UCSD-AML1 (cell line): ENCODE measurements around the gene CCDC92B.

ENCODE experiments used
- DNase-seq: peaks from one replicate; lab custom pipeline; 2025; ENCODE audit not compliant: unreplicated experiment; lab: John Stamatoyannopoulos, UW

CCDC92B gene

DNA sequence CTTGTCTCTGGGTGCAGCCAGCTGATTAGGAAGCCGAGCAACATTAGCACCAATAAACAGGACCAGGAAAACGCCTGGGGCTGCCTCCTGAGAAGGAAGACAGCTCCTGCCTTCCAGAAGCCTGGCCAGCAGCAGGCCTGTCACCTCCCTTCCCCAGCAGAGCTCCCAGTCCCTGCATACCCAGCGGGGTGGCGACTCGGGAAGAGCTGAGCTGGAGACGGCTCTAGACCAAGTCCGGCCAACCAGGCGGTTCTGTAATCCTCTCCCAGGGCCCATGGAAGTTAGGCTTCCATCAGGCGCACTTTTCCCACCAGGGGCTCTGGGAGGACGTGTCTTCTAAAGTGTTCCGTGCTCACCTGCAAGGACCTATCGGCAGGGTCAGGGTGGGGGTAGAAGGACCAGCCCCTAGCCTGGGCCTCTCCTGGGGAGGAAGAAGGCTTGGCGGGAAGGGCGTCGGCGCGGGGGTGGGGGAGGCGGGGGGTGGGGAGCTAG lies 25.9 kb downstream of the CCDC92B start:
- DNase-seq = no peak

- no peak for DNase-seq
Measured at GRCh38 chr17:2722611-2723010, 26.8 kb downstream of the CCDC92B start.

GRCh38 chr17:2721603-2722002 lies 27.8 kb downstream of the CCDC92B start:
- no peak for DNase-seq

GRCh38 chr17:2719861-2720260 lies 29.6 kb downstream of the CCDC92B start:
- no peak for DNase-seq

GRCh38 chr17:2718150-2718938 lies 31.1 kb downstream of the CCDC92B start:
- no peak for DNase-seq

DNA sequence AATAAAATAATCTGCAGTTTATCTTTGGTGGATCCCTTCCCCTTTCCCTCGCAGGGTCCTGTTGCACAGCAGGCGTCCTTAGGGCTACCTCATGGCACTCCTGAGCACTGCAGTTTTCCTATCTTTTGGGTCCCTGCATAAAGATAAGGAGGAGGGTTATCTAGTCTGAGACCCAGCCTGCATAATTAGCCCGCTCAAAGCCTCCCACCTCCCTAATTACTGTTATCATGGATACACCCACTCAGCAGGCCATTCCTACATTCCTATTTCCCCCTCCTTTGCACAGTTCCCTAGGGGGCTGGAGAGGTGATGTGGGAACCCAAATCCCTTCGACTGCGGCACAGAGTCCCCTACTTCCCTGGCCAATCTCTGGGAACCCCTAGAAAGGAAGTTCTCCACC lies 32.8 kb downstream of the CCDC92B start:
- DNase-seq = no peak

DNA sequence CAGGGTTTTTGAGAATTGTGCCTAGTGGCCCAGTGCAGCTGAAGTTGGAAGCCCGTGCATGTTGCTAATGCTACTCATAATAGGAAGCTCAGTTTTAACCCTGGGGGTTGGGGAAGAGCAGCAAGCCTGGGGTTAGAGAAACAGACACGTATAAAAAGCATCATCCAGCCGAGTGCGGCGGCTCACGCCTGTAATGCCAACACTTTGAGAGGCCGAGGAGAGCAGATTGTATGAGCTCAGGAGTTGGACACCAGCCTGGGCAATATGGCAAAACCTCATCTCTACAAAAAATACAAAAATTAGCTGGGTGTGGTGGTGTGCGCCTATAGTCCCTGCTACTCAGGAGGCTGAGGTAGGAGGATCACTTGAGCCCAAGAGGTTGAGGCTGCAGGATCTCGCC lies 35.6 kb downstream of the CCDC92B start:
- no peak for DNase-seq

- DNase-seq = peak; percentile 50
Measured at GRCh38 chr17:2712300-2713043, 37.0 kb downstream of the CCDC92B start.

DNA sequence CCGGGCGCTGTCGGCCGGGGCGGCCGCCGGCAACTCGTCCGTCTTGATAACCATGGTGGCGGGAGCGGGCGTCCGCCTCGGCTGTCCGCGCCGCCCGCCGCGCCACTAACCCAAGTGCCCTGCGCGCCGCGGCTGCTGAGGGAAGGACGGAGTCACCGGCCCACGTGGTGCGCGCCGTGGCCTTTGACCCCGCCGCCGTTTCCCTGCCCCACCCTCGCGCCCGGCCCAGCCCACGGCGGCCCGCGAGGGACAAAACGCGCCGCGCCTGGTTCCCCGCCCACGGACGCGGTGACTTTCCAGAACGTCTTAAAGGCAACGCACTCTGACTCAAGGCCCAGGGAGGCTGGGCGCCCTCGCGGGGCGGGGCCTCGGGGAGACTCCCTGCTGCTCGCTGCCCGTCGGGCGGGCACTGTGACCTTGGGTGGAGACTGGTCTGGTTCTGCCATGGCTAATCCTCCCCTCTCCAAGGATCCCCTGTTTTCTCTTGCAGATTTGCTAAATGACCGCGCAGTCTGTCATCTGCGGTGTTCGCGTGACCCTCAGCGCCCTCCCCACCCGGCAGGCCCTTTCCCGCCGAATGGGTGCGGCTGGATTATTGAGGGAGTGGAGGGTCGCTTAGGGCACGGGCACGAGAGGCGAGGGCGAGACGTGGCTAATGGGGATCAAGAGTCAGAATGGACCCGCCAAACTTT lies 37.7 kb downstream of the CCDC92B start, which contains the start of gene CLUH:
Gene CLUH, minus strand, starts transcription at position 157 of the 692 bp plus-strand sequence. Its CDS starts 103 bp downstream, at position 54.
- DNase-seq = peak; percentile 98

GRCh38 chr17:2710803-2711607 lies 38.4 kb downstream of the CCDC92B start:
- no peak for DNase-seq

DNA sequence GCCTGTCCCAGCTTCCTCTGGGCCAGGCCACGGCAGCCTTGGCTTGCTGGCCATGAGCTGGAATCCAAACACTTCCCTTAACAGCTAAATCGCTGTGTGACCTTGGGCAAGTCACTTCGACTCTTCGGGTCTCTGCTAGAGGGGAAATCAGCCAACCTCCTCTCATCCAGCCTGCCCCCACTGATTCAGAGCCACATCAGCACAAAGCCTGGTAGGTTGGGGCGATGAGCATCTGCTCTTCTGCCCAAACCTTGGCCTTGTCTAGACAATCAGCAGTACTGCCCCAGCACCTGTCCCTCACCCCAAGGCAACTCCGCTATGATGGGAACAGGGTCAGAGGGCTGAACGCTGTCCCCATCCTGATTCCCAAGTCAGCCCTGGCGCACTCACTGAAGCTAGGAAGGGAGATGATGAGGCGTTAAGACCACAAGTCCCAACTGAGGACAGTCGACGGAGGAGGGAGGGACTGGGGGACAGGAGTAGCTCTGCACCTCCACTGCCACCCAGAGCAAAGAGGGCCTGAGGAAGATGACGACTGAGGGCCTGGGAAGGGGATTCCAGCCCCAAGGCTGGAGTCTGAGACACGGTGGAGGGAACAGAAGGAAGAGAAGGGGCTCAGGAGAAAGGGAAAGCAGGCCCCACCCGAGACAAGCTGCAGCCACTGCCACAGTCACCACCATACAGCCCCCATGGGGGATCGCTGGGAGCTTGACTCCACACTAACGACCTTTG lies 39.2 kb downstream of the CCDC92B start:
- no peak for DNase-seq

- DNase-seq = no peak
Measured at GRCh38 chr17:2709183-2709661, 40.2 kb downstream of the CCDC92B start.

DNA sequence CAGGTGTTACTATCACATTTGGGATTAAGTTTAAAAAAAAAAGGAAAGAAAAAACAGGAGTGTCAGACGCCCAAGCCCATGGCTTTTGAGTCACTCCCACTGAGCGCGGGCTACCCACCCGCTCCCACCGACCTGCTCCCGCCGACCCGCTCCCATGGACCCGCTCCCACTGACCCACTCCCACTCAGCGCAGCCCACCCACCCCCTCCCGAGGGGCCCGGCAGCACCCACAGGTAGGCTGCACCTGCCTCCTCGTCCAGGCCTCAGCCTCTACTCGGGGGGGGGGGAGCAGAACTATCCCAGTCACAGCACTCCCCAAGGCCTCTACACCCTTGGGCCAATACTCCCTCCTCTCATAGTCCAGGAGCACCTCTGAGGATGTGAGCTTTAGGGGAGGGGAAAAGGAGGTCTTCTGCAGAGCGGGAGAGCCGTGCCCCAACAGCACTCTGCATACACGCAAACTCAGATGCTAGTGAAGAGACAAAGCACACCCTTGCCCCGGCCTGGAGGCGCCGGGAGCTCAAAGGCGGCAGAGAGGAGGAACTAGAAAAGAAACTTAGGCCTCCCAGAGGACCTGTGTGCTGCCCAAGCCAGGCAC lies 40.8 kb downstream of the CCDC92B start:
- DNase-seq = no peak

DNA sequence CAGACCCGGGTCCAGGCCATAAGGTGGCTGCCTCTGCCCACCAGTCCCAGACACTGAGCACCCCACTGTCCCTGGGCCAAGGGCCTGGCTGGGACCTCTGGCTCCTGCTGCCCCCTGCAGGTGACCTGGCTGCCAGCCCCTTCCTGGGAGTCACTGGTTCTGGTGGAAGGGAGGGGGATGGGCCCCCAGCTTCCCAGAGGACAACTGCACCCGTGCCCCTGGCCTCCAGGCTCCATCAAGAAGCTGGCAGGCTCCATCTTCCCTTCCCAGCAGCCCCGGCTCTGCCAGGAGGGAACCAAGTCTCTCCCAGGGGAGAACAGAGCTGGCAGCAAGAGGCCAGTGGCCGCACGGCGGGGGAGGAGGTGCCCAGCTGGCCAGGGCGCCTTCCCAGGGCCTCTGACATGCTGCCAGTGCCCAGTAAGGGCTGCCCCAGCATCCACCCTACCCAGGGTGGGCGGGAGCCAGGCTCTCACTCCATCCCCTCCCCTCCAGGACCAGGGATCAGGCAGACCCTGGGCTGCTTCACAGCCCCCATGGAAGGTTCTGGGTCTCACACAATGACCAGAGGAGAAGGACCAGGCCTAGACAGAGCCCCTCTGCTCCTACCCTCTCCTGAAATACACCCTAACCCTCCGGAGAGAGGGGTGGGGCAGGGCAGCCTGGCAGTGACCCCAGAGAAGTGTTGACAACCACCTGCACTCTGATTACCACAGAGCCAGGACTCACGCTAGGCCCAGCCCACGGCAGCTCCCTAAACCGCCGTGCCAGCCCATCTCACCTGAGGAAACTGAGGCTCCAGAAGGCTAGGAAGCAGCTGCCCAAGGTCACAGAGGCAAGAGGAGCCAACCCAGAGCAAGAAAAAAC lies 41.5 kb downstream of the CCDC92B start:
- DNase-seq = no peak

- no peak for DNase-seq
Measured at GRCh38 chr17:2706911-2707510, 42.4 kb downstream of the CCDC92B start.

- no peak for DNase-seq
Measured at GRCh38 chr17:2705888-2706795, 43.3 kb downstream of the CCDC92B start.

- no peak for DNase-seq
Measured at GRCh38 chr17:2705263-2705662, 44.2 kb downstream of the CCDC92B start.
